Activated B cell treated with CpG ODN at 0.5 μM for 24 hours (primary cell): ENCODE results near the gene COMP. TPM values are rescaled to one million over a fixed set of nuclear protein-coding genes. Genes with fewer than 3 reads are reported as not detected.
A peak's percentile ranks its signal among the peaks of the same experiment; 100 is the strongest.

Experiments used
- ATAC-seq: fragments of 200-7000 bp; cut with Tn5 transposase; one replicate; pipeline ENCODE4 v1.10.0; 2021; ENCODE audit warnings: low read depth, mild to moderate bottlenecking, moderate library complexity
- CTCF ChIA-PET: fragments of 350-600 bp; sonication (Branson Sonifier 250); formaldehyde crosslinking; loops from one replicate; lab custom pipeline; 2021; ENCODE audit warnings: antibody characterized with exemption; lab: Charles Lee
- POLR2A ChIA-PET: fragments of 350-600 bp; sonication (Branson Sonifier 250); formaldehyde crosslinking; loops from one replicate; lab custom pipeline; 2021; ENCODE audit warnings: antibody characterized with exemption; lab: Charles Lee
- DNase-seq: peaks from one replicate; pipeline ENCODE4 v3.0.0; 2022
- H3K27ac Mint-ChIP-seq: one replicate; pipeline ENCODE4 v1.8.0; 2020; ENCODE audit warnings: mixed read lengths
- H3K27me3 Mint-ChIP-seq: one replicate; pipeline ENCODE4 v1.8.0; 2021; ENCODE audit warnings: mixed read lengths
- H3K36me3 Mint-ChIP-seq: one replicate; pipeline ENCODE4 v1.8.0; 2021; ENCODE audit warnings: low read depth, mixed read lengths
- H3K4me1 Mint-ChIP-seq: one replicate; pipeline ENCODE4 v1.8.0; 2021; ENCODE audit warnings: mixed read lengths
- H3K4me3 Mint-ChIP-seq: one replicate; pipeline ENCODE4 v1.8.0; 2020; ENCODE audit warnings: mild to moderate bottlenecking, mixed read lengths
- H3K9me3 Mint-ChIP-seq: one replicate; pipeline ENCODE4 v1.8.0; 2020; ENCODE audit warnings: mixed read lengths
- intact Hi-C: fragments of 100-400 bp; cut with micrococcal nuclease; formaldehyde crosslinking; loops from one replicate; pipeline ENCODE4 v1.15.1; 2024
- total RNA-seq: library from RNA; stranded (reverse); gene quantifications from 2 replicates; pipeline ENCODE4 v1.2.3, GENCODE V29; 2022
- TF ChIP-seq, protein P1 (sequence below): fragments of 200-600 bp; IDR thresholded peaks from one replicate; pipeline ENCODE4 v1.8.0; 2022; ENCODE audit warnings: antibody characterized with exemption, mild to moderate bottlenecking

The COMP gene
- total RNA-seq, 1 donor from 2014 or later: 0.16 TPM

GRCh38 chr19:18833849-18834643 lies 42.9 kb upstream of the COMP start:
- intact Hi-C loops: loop anchor here (2.0 to 5.0 kb wide), 4 partner anchors 47 to 397 kb away; partner anchors contain the start of genes ISYNA1 and REX1BD
- H3K27me3 Mint-ChIP-seq: no peaks in the 10 kb centered on the region
- ChIA-PET CTCF (interaction anchor here (1.4 kb wide), 1 partner anchor 14 kb away, joined by 8 read pairs; no protein-coding TSS in a partner anchor), POLR2A (interaction anchor here (0.7 to 0.9 kb wide), 2 partner anchors 15 to 1303 kb away, joined by 3 to 5 read pairs; no protein-coding TSS in a partner anchor)
- peaks cover 51% of the 10 kb centered on the region for H3K36me3 Mint-ChIP-seq
- TF ChIP-seq, protein P1, sequence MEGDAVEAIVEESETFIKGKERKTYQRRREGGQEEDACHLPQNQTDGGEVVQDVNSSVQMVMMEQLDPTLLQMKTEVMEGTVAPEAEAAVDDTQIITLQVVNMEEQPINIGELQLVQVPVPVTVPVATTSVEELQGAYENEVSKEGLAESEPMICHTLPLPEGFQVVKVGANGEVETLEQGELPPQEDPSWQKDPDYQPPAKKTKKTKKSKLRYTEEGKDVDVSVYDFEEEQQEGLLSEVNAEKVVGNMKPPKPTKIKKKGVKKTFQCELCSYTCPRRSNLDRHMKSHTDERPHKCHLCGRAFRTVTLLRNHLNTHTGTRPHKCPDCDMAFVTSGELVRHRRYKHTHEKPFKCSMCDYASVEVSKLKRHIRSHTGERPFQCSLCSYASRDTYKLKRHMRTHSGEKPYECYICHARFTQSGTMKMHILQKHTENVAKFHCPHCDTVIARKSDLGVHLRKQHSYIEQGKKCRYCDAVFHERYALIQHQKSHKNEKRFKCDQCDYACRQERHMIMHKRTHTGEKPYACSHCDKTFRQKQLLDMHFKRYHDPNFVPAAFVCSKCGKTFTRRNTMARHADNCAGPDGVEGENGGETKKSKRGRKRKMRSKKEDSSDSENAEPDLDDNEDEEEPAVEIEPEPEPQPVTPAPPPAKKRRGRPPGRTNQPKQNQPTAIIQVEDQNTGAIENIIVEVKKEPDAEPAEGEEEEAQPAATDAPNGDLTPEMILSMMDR: no peak
- ATAC-seq: no peak
- H3K27ac Mint-ChIP-seq: peak overlapping the region; percentile 51
- H3K9me3 Mint-ChIP-seq: no peaks in the 10 kb centered on the region
- DNase-seq: no peak
- H3K4me1 Mint-ChIP-seq: peaks cover 55% of the 10 kb centered on the region
- H3K4me3 Mint-ChIP-seq: peak overlapping the region; percentile 90

- intact Hi-C loops: loop anchor here (2.0 to 5.0 kb wide), 3 partner anchors 131 to 396 kb away; partner anchors contain the start of genes ISYNA1 and REX1BD
Observed at GRCh38 chr19:18833141-18833476, 42.0 kb upstream of the COMP start.

GRCh38 chr19:18832306-18833140 lies 41.4 kb upstream of the COMP start:
- Mint-ChIP-seq H3K36me3 (peaks cover 39% of the 10 kb centered on the region), H3K4me3 (peak overlapping the region; percentile 90), H3K9me3 (peaks cover 2% of the 10 kb centered on the region), H3K27ac (peak overlapping the region; percentile 77), H3K4me1 (peaks cover 42% of the 10 kb centered on the region), H3K27me3 (no peaks in the 10 kb centered on the region)
- DNase-seq (no peak), ATAC-seq (peak; percentile 43)
- CTCF ChIA-PET: interaction anchor here (0.8 to 1.9 kb wide), 5 partner anchors 11 to 244 kb away, joined by 3 to 13 read pairs (median 6); partner anchors contain the start of gene REX1BD
- TF ChIP-seq, protein P1: no peak
- POLR2A ChIA-PET: interaction anchor here (0.5 to 2.2 kb wide), 18 partner anchors 8 to 882 kb away, joined by 3 to 15 read pairs (median 5); partner anchors contain the start of genes COMP, COPE, DDX49 and KXD1
- intact Hi-C loops: loop anchor here (2.0 to 5.0 kb wide), 3 partner anchors 130 to 395 kb away; partner anchors contain the start of genes ISYNA1 and REX1BD

More at GRCh38 chr19:18833141-18833476, 42.0 kb upstream of the COMP start:
- Mint-ChIP-seq H3K36me3 (peaks cover 45% of the 10 kb centered on the region), H3K4me3 (peak overlapping the region; percentile 90), H3K4me1 (peaks cover 48% of the 10 kb centered on the region), H3K9me3 (no peaks in the 10 kb centered on the region), H3K27me3 (no peaks in the 10 kb centered on the region), H3K27ac (peak overlapping the region; percentile 77)
- TF ChIP-seq, protein P1: no peak
- ChIA-PET POLR2A (interaction anchor here (0.5 to 2.2 kb wide), 8 partner anchors 11 to 396 kb away, joined by 3 to 15 read pairs (median 6); partner anchors contain the start of genes KXD1, REX1BD and UBA52), CTCF (interaction anchor here (1.9 kb wide), 1 partner anchor 14 kb away, joined by 13 read pairs; no protein-coding TSS in a partner anchor)
- ATAC-seq (no peak), DNase-seq (no peak)

GRCh38 chr19:18831524-18832305 lies 40.6 kb upstream of the COMP start, which contains the start of gene UPF1:
UPF1 (plus strand) TSS chr19:18831959; CDS start chr19:18832210, 251 bp downstream.
- H3K27ac Mint-ChIP-seq: peak within 1 kb of the TSS; percentile 77
- peaks cover 38% of the 10 kb centered on the region for H3K36me3 Mint-ChIP-seq
- ATAC-seq (peak; percentile 84), DNase-seq (peak; percentile 97)
- no peaks in the 10 kb centered on the region for H3K27me3 Mint-ChIP-seq
- H3K4me1 Mint-ChIP-seq: peaks cover 35% of the 10 kb centered on the region
- TF ChIP-seq, protein P1: no peak
- ChIA-PET POLR2A (interaction anchor here (0.5 to 2.2 kb wide), 23 partner anchors 9 to 400 kb away, joined by 3 to 15 read pairs (median 4); partner anchors contain the start of genes COMP, COPE, CRTC1 and DDX49), CTCF (interaction anchor here (0.8 to 1.9 kb wide), 6 partner anchors 12 to 243 kb away, joined by 3 to 13 read pairs (median 5); partner anchors contain the start of gene REX1BD)
- H3K4me3 Mint-ChIP-seq: peak within 1 kb of the TSS; percentile 90
- intact Hi-C loops: loop anchor here (1.0 to 5.0 kb wide), 6 partner anchors 88 to 394 kb away; partner anchors contain the start of genes COPE, DDX49, ELL and ISYNA1
- peaks cover 5% of the 10 kb centered on the region for H3K9me3 Mint-ChIP-seq
